Stimulated activated CD8-positive, alpha-beta memory T cell treated with anti-CD3 and anti-CD28 coated beads, Interleukin-7, amount 100 ng/mL, for 48 hours (primary cell): ENCODE measurements around the gene BTBD9.

Source experiments
- DNase-seq, 2 donors: peaks; one replicate each; pipeline ENCODE4 v3.0.0-alpha.2; 2020; ENCODE audit warnings: low read depth in 1 of 2; ENCODE audit errors: extremely low read depth in 1 of 2

BTBD9 gene

DNA sequence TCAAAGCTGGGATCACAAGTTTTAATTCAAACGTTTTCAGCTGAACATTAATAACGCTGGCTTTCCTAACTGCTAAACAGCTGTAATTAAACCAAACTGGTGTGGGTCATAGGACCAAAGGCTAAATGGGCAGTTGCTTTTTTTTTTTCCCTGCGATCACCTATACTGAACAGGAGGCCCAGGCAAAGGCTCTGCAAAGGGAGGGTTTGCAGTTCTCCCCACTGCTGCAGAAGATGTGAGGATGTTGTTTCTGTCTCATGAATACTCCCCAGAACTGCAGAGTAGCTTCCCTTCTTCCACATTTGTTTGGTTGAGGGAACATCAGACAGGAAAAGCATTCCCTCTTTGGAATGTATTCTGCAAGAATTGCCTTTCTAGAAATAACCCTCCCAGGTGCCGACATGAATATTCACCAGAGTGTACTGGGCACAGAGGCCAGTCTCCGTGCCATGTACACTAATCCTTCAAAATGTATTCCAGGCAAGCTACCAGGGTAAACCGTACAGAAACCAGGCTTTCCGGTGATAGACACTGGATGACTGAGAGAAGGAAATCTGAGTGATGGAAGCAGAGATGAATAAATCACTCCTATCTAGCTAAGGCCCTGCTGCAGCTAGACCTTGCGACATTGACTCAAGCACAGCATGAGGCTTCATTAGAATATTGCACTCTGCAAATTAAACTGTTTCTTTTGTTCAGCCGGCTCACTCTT, 370.1 kb downstream of the BTBD9 start:
- DNase-seq, result no peak

DNA sequence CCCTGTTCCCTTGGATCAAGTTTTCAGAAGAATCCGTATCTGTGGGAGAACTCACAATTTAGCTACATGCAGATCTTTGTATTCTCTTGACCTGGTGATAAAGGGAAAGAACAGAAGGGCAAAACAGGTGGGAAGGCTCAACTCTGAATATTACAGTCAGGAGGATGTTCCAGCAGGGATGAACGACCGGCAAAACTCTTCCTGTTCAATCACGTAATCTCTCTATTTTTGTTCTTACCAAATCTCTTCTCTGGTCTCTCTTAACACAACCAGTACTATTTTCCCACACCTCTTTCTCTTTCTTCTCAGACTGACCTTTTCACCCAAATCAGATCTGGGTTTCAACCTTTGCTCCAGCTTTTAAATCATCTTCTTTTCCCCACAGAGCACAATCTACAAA, 371.4 kb downstream of the BTBD9 start:
- DNase-seq, result no peak

DNA sequence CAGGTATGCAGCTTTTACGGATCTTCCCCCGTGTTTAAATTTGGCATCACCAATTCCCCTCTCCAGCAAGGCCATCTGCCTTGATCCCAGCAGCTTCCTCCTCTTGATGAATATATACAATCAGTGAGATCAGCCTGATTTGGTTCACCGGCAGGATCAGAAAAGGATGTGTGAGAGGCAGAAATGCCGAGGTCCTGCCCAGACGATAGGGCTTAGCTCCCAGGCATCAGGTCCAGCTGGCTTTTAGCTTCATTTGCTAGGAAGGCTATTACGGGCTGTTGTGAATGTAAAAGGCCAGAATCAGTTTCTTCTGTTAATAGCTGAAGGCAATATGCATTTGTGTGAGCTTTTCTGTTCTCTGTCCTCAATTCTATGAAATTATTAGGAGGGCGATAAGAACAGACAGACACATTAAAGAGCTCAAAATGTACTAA, 372.8 kb downstream of the BTBD9 start:
- DNase-seq, result no peak

DNA sequence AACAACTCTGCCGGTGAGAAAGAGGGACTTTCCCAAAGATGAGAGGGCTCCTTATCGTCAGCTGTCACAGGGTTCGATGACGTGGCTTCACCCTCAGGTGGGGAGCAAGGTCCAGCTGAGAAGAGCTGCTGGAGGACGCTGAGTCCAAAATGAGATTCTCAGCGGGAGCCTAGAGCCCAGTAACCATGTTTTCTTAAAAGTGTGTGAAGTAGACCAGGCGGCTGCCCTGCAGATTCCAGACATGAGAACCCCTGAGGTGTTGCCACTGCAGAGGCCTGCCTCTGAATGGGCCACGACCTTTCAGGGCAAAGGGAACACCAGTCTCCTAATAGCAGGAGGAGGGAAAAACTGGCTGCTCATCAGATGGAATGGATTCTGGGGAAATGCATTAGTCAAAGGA, 375.1 kb downstream of the BTBD9 start:
- no peak for DNase-seq

DNA sequence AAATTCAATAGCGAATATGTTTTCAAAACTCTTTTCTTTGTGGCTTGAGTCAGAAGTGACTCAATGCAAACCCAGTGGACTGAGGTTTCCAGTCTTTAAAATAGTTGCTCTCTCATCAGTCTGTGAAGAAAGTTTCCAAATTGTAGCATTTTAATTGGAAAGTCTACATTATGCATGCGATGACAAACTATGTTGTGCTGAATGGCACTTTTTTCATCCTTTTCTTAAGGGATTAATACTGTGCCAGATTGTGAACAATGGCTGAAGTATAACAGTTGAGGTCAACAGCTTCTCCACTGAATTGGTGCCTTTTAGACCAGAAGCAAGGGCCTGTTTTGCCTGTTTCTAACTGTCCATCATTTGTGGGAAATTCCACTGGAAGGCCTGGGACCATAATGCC, 377.1 kb downstream of the BTBD9 start:
- no peak for DNase-seq

DNA sequence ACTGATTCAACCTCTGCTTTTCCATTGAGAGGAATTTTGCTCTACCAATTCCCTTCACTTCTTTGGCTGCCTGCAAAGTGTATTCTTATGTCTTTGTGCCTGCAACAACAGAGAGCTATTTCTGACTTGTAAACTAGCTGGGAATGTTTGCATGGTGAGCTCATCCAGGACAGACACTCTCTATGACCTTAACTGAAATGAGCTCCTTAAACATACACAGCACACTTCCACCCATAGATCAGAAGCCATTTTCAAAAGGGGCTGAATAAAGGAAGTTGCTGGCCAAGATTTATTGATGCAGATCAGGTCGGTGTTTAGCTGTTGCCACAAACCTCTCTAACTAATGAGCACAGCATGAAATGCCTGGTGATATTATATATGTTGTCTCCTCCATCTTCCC, 377.7 kb downstream of the BTBD9 start:
- DNase-seq, result no peak

DNA sequence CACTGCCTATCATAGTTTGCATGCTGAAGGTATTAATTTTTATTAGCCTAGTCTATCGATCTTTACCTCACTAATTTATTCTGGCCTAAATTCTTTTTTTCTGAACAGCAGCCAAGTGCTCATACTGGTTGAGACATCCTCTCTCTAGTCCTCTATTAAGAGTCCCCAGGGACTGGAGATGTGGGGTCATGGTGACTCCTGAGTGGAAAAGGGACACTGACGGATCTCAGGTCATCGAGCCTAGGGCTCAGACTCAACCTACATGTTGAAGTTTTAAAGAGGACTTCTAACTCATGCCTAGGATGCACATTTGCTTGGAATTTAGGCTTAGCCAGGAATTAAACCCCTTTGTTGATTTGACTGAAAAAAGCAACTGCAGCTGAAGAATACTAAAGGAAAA, 378.1 kb downstream of the BTBD9 start:
- no peak for DNase-seq

DNA sequence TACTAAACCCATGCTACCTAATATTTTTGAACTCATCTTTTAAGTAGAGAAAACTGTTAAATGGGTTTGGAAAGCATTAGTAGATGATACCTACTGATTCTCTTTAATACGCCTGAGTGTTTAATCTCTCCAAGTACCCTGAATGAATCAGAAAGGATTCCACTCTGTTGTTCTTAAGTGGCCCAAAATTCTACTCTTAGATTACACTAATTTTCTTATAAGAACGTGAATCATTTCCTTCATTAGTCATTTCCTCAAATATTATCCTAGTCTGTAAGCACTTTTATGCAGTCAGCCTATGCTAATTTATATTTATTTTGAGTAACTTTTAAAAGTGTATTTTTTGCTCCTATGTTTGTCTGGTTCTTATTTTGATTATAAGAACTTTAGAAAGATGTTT, 380.0 kb downstream of the BTBD9 start:
- DNase-seq, result no peak

DNA sequence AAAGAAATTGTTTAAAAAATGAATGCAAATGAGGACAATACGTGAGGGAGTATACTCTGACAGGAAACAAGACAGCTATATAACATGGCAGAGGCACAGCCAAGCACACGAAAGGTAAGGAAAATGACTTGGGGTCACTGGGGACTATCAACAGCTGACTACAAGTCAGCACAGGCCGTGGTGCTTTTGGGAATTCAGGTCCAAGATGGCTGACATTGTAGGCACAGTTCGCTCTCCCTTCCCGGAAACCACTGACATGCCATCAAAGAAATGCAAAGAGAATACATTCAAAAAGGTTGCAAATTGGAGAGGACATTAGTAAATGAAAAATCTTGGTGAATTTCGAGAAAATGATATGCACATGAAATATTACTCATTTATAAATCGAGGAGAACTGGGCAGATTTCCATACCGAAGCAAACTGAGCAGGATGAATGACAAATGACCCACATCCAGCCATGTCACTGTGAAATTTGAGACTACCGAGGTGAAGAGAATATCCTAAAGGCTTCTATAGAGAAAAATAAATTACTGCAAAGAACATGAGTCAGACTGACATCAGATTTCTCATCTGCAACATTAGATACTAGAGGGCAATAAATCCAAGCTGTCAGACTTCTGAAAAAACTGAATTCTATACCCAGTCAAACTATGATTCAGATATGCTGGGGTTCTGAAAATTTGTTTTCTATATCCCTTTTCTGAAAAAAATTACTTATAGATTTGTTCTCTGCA, 391.1 kb downstream of the BTBD9 start:
- no peak for DNase-seq

DNA sequence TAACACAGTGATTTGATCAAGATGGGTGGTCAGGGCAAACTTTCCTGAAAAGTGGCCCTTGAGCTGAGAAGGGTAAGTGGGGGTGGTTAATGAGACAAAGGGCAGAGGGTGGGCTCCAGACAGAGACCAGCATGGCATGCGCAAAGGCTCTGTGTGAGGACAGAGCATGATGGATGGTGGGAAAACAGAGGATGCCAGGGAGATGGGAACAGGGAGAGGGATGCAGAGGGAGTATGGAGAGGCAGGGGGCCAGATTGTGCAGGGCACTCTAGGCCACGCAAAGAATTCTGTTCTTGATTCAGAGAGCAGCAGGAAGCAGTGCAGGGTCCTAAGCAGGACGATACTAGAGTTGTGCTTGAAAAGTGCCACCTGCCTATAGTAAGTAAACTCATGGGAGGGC, 394.4 kb downstream of the BTBD9 start:
- DNase-seq, result no peak

DNA sequence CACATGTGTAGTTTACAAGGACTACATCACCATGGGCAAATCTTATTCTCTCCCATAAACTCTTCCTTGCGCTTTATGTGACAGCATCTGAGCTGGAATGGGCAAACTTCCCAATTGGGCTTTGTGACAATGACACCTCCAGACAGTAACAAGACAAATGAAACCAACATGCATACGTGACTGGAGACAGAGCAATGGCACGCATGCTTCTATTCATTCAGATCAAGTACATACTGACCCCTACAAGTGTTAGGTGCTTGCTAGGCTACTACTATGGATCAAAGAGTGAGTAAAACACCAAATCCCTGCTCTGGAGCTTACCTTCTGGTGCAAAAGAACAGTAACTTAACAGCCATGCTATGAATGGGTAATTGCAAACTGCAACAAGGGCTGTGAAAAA, 394.9 kb downstream of the BTBD9 start:
- DNase-seq, result no peak

DNA sequence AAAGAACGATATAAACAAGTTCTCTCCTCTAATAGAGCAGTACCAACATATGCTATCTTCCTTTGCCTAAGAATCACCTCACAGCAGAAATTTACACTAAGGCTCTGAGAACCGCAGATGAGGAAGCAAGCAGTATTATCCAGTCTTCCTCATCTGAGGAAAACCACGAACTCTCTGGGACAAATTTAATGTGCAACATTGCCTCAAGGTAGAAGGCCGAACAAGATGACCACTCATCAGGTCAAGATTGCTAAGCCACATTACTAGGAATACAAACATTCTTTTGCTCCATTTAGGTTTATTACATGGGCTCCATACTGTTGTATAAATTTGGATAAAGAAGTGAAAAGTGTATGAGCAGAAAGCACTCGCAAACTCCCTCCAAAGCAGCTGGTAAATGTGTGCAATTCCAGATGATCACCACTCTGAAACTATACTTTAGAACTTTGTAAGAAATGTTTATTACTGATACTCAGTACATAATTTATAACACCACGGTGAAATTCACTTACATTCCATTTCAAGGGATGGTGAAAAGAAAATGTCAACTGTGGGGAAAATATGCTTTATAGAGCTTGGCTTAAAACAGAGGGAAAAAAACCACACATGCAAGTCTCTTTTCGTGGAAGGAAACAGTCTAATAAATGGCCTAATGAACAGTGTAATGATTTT, 398.4 kb downstream of the BTBD9 start:
- no peak for DNase-seq

DNA sequence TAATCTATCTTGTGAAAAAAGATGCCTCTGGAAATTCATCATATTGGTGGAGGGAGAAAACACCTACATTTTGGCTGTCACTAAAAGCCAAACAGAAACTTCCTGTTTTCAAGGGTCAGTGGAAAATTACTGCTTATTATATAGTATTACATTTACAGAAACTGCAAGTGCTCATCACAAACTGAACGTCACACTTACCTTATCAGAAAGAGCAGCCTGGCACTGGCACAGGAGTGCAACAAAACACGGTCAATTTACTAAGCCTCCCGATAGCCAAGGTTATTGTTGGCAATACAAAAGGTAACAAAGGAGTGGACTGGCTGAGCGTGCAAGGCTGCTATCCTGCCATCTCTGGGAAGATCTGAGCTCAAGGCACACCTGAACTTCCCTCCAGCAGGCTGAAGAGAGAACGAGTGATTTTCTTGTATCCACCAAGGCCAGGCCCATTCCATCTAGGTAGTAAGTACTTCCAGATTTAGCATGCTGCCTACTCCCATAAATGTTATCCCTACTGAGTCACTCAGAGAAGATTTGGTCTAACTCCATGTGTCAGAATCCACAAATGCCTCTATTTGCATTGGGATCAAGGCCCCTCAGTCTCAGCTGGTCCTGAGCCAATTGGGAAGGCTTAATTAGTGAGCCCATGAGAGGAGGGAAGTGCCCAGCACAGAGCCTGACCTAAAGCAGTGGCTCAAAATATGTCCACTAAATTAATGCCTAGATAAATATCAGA, 399.8 kb downstream of the BTBD9 start:
- no peak for DNase-seq

DNA sequence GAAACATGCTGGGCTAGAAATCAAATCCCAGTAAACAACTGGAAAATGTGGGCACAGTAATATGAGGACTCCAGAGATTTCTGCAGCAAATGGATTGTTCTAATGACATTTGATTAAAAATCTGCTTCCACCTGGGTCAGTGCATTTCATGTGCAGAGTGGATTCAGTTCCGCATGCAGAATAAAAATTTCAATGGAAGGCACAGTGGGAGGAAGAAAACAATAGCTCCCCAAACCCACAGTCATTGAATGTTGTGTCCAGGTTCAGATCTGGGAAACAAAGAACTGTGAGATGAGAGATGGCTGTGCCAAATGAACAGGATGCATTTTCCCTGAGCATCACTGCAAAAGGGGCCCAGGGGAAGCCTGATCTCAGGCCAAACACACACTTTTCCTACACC, 403.1 kb downstream of the BTBD9 start:
- DNase-seq, result no peak

DNA sequence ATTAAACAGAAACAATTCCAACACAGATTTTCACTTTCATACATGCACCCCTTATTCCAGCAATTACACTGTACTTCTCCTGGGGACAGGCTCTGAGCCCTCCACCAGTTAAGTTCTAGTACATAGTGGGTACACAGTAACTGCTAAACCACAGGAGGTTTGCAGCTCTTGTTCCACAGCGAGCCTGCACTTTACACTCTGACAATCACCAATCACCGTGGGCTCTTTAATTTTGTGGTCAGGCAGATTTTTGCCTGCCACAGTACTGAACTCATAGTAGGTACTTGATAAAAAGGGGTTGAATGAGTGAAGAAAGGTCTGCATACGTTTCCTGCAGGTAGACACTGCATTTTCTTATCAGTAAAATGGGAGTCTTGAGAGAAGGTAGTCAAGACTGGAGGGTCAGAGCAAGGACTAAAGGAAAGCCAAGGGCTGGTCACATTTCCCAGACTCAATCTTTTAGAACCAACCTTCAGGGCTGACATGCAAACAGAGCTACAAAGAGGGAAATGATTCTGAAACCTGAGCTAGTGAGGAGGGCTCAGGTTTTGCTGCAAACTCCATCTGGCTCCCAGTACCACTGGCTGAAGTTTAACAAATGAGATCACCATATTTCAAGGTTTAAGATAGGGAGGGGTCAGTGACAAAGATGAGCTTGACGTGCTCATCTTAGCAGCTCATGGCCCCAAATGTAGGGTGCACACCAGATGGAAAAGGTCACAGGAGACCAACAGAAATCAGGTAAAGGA, 404.6 kb downstream of the BTBD9 start:
- DNase-seq, result no peak

DNA sequence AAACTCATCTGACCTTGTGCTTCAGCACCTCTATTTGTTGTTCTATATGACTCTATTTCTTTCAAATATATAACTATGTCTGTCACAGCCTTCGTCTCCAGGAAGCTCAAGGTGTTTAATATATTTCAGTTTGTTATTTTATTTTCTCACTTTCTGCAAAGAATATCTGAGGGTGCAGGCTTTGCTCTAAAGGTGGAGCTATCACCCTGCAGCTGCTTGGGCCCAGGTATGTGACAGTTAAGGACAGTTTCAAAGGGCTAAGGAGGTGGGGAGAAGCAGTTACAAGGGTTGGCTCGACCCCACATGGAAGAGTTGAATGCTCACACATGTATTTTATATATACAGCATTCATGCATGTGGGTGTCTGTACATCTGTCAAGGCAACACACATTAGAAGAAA, 405.6 kb downstream of the BTBD9 start:
- DNase-seq, result no peak

DNA sequence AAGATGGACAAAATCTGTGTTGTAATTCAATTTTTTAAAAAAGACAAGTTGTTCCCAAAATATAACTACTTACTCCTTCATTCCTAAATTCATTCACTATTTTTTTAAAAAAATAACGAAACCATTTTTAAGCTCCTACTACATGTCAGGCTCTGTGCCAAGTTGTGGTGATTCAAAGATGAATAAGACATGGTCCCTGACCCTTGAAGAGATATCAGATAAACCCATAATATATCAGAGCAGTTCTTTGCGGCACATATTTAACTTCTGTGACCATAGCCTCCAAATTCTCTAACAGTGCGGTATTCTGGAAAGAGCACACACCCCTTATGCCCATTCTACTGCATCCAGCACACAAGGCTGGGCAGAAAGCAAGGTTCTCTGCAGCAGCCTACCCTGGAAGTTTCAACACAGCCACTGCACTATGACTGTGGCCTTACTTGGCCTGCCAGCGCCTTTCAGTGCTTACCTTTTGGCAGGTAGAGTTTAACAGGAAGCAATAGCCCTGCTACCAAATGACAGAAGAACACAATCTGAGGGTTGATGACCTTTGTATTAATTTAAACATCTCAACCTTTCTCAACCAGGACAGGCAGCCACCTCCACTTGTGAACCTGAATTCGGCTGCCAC, 406.5 kb downstream of the BTBD9 start:
- DNase-seq, result no peak

DNA sequence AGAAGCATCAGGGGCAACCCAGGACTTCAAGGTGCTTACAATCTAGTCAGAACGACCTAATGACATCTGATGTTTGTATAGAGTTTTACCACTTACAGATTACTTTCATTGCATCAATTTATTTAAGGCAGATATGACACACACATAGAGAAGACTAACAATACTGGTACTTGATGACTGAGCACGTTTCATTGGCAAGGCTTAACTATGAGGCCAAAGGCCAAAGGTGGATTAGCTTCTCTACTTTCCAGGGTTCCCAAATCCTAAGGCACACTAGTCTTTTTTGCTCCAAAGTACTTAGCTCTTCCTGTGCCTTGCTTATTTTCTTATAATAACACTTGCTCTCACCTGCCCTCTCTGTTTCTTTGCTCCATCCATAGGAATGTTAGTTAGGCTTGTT, 414.0 kb downstream of the BTBD9 start:
- DNase-seq, result no peak

DNA sequence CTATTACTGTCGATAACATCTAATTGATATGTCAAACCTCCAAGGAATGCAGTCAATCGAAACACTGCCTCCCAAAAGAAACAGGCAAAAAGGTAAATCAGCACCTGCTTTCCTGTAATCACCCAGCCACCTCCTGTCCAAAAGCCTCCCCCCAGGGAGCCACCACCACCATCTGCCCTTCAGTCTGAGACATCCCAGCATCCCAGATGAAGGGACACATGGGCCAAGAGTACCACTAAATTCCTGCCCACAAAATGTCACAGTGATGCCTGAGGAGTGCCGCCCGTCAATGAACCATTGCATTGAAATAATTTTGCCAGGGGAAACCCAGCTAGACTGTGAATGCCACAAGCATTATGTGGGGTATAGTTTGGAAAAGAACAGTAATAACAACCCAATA, 418.5 kb downstream of the BTBD9 start:
- DNase-seq, result no peak

DNA sequence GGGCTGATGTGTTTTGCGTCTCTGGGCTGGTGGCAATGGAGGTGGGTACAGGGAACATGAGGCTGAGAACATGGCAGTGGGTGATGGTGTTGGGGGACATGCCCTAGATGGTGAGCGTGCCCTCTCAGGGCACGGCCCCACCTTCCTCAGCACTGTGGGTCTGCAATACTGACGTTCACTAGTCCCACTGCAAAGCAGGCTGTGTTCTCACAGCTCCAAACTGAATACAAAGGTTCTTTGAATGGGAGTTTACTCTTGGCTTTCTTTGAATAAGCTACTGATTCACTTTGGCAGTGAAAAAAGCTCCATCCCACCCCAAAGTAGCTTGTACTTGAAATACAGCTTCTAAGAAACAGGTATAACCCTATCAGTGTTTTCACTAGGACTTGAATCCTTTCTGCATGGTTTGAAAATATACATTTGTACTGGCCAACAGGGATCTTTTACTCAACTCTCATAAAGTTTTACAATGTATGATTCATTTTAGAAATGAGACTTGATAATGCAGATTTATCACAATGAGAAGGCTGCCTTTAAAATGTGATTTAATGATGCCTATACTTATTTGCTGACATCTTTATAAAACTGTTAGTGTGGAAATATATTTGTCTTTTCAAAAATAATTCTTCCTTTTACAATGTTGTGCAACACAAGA, 419.5 kb downstream of the BTBD9 start:
- DNase-seq, result no peak
